MCF 10A (cell line): ENCODE results near the gene RGS17. TPM values are rescaled to one million over a fixed set of nuclear protein-coding genes. Genes with fewer than 3 reads are reported as not detected.
"Not testable (repeated sequence)": the region's sequence is repeated elsewhere in the genome, so short reads cannot be mapped to it uniquely, and the experiment has no call there.

ENCODE experiments used
- BruUV-seq: library from RNA; stranded (reverse); fragments of 400-500 nt; replicated peaks from 2 replicates; lab custom pipeline; 2021; lab: Mats Ljungman, UMichigan
- CTCF ChIA-PET: fragments of 300-600 bp; sonication (Branson Sonifier 250); formaldehyde crosslinking; extraction: SDS; loops from one replicate; lab custom pipeline; 2021; ENCODE audit warnings: antibody characterized with exemption, inconsistent platforms; lab: Yijun Ruan, JAX
- POLR2A ChIA-PET: fragments of 300-600, 350-650 bp; sonication (Branson Sonifier 250); formaldehyde crosslinking; extraction: SDS; loops from one replicate; lab custom pipeline; 2020; ENCODE audit warnings: antibody characterized with exemption, inconsistent platforms; lab: Yijun Ruan, JAX
- DNase-seq: peaks from one replicate; pipeline ENCODE4 v3.0.0-alpha.2; 2018; ENCODE audit not compliant: unreplicated experiment
- H3K27ac Mint-ChIP-seq: one replicate; pipeline ENCODE4 v1.8.0; 2022; ENCODE audit warnings: mild to moderate bottlenecking, low read depth, mixed read lengths; ENCODE audit not compliant: unreplicated experiment
- H3K27me3 Mint-ChIP-seq: one replicate; pipeline ENCODE4 v1.8.0; 2022; ENCODE audit warnings: mixed read lengths; ENCODE audit not compliant: insufficient read depth, unreplicated experiment
- H3K36me3 Mint-ChIP-seq: one replicate; pipeline ENCODE4 v1.8.0; 2022; ENCODE audit warnings: mild to moderate bottlenecking, moderate library complexity, mixed read lengths; ENCODE audit not compliant: insufficient read depth, unreplicated experiment
- H3K4me1 Mint-ChIP-seq: one replicate; pipeline ENCODE4 v1.8.0; 2022; ENCODE audit warnings: mixed read lengths; ENCODE audit not compliant: insufficient read depth, unreplicated experiment
- H3K4me3 Mint-ChIP-seq: one replicate; pipeline ENCODE4 v1.8.0; 2022; ENCODE audit warnings: mild to moderate bottlenecking, moderate library complexity, mixed read lengths; ENCODE audit not compliant: unreplicated experiment
- H3K9me3 Mint-ChIP-seq: one replicate; pipeline ENCODE4 v1.8.0; 2022; ENCODE audit warnings: mixed read lengths; ENCODE audit not compliant: unreplicated experiment
- CTCF ChIP-seq: fragments of 200-600 bp; IDR thresholded peaks from one replicate; pipeline ENCODE4 v1.8.0; 2022; ENCODE audit warnings: antibody characterized with exemption, mild to moderate bottlenecking; ENCODE audit not compliant: unreplicated experiment
- intact Hi-C: fragments of 100-400 bp; cut with micrococcal nuclease; formaldehyde crosslinking; loops from 2 replicates; pipeline ENCODE4 v1.14.1; 2022
- total RNA-seq: library from RNA; stranded (reverse); gene quantifications from 2 replicates; pipeline ENCODE4 v1.2.3, GENCODE V29; 2022

The RGS17 gene
- total RNA-seq, 1 experiment from 2014 or later: 2.5 TPM

GRCh38 chr6:152993847-152994246, 137.2 kb downstream of the RGS17 start:
- POLR2A ChIA-PET: no interaction called here
- peaks cover 9% of the 10 kb centered on the region for H3K4me1 Mint-ChIP-seq
- no peak overlapping the region for H3K4me3 Mint-ChIP-seq
- DNase-seq: no peak
- CTCF ChIA-PET: no interaction called here
- no peak for TF ChIP-seq CTCF
- intact Hi-C loops: no loop called here
- no TSS peak for BruUV-seq
- no peaks in the 10 kb centered on the region for H3K9me3 Mint-ChIP-seq
- no peaks in the 10 kb centered on the region for H3K27me3 Mint-ChIP-seq
- no peak overlapping the region for H3K27ac Mint-ChIP-seq
- peaks cover 67% of the 10 kb centered on the region for H3K36me3 Mint-ChIP-seq

- ChIA-PET CTCF (no interaction called here), POLR2A (interaction anchor here (1.2 kb wide), 1 partner anchor 10 kb away, joined by 4 read pairs; no protein-coding TSS in a partner anchor)
- Mint-ChIP-seq H3K4me1 (peaks cover 8% of the 10 kb centered on the region), H3K27me3 (no peaks in the 10 kb centered on the region), H3K36me3 (peaks cover 65% of the 10 kb centered on the region), H3K9me3 (no peaks in the 10 kb centered on the region), H3K27ac (peak overlapping the region; percentile 27), H3K4me3 (no peak overlapping the region)
- TF ChIP-seq CTCF: no peak
- BruUV-seq: no TSS peak
- intact Hi-C loops: no loop called here
- no peak for DNase-seq
Measured at GRCh38 chr6:152993431-152993830, 137.7 kb downstream of the RGS17 start.

- ChIA-PET POLR2A (interaction anchor here (0.7 to 5.3 kb wide), 2 partner anchors 12 to 23 kb away, joined by 3 to 100 read pairs; partner anchors contain the start of gene MTRF1L), CTCF (interaction anchor here (0.6 kb wide), 1 partner anchor 10 kb away, joined by 3 read pairs; no protein-coding TSS in a partner anchor)
- DNase-seq: no peak
- Mint-ChIP-seq H3K9me3 (no peaks in the 10 kb centered on the region), H3K36me3 (peaks cover 38% of the 10 kb centered on the region), H3K4me1 (peaks cover 7% of the 10 kb centered on the region), H3K27ac (peak overlapping the region; percentile 68), H3K4me3 (no peak overlapping the region), H3K27me3 (no peaks in the 10 kb centered on the region)
- intact Hi-C loops: no loop called here
- no TSS peak for BruUV-seq
- no peak for TF ChIP-seq CTCF
Measured at GRCh38 chr6:152986978-152987377, 144.1 kb downstream of the RGS17 start.

- DNase-seq, BruUV-seq, H3K9me3 Mint-ChIP-seq, intact Hi-C loops, H3K27me3 Mint-ChIP-seq: not testable (repeated sequence)
- peaks cover 18% of the 10 kb centered on the region for H3K4me1 Mint-ChIP-seq
- peak overlapping the region; percentile 89 for H3K27ac Mint-ChIP-seq
- peaks cover 21% of the 10 kb centered on the region for H3K36me3 Mint-ChIP-seq
- peak overlapping the region; percentile 87 for H3K4me3 Mint-ChIP-seq
- POLR2A ChIA-PET: interaction anchor here (1.5 to 5.3 kb wide), 2 partner anchors 12 to 13 kb away, joined by 5 to 100 read pairs; partner anchors contain the start of gene MTRF1L
- CTCF ChIA-PET: interaction anchor here (0.6 to 1.5 kb wide), 4 partner anchors 10 to 47 kb away, joined by 3 to 7 read pairs (median 4); no protein-coding TSS in a partner anchor
Measured at GRCh38 chr6:152985300-152985699, 145.8 kb downstream of the RGS17 start.
